GM12872 (cell line): ENCODE data around the gene ZBTB5.

ENCODE experiments used
- CTCF ChIP-seq: IDR thresholded peaks from 3 replicates; pipeline ENCODE4 v1.5.1; 2011; ENCODE audit warnings: low read depth, mild to moderate bottlenecking, low read length, moderate library complexity; ENCODE audit not compliant: insufficient read depth

Gene ZBTB5

GRCh38 chr9:37449862-37450632, 15.2 kb downstream of the ZBTB5 start:
- no peak for TF ChIP-seq CTCF

GRCh38 chr9:37447111-37447510, 18.1 kb downstream of the ZBTB5 start:
- no peak for TF ChIP-seq CTCF

GRCh38 chr9:37446401-37446800, 18.8 kb downstream of the ZBTB5 start:
- TF ChIP-seq CTCF, result no peak

- TF ChIP-seq CTCF, result no peak
These were observed 19.4 kb downstream of the ZBTB5 start for GRCh38 chr9:37445832-37446231.

GRCh38 chr9:37444890-37445289, 20.4 kb downstream of the ZBTB5 start:
- no peak for TF ChIP-seq CTCF

GRCh38 chr9:37443566-37443965, 21.7 kb downstream of the ZBTB5 start:
- TF ChIP-seq CTCF, result no peak

- TF ChIP-seq CTCF, result no peak
These were observed 22.7 kb downstream of the ZBTB5 start for GRCh38 chr9:37442556-37442955.
